Measurements from ENCODE around the gene PML.
"Not testable (repeated sequence)": the region's sequence is repeated elsewhere in the genome, so short reads cannot be mapped to it uniquely, and the experiment has no call there.

Gene PML

GRCh38 chr15:74062236-74062635 lies 67.7 kb downstream of the PML start:
- Histone ChIP-seq H3K4me3 (ENCODE audit: low read length) (no peak overlapping the region), H3K36me3 (ENCODE audit: control insufficient read depth, insufficient read depth, low read length) (no peaks in the 10 kb centered on the region), H3K27ac (ENCODE audit: low read length) (no peak overlapping the region), H3K9me3 (ENCODE audit: control insufficient read depth, insufficient read depth, low read length) (no peaks in the 10 kb centered on the region), H3K27me3 (ENCODE audit: control insufficient read depth, insufficient read depth, low read length) (no peaks in the 10 kb centered on the region), H3K4me1 (ENCODE audit: control insufficient read depth, insufficient read depth, low read length) (no peaks in the 10 kb centered on the region)
- WGBS (ENCODE audit: insufficient coverage, insufficient read length), result no CpG with 5 or more reads among the region's 6 CpGs
- DNase-seq (ENCODE audit: low read depth, low spot score), result no peak

- no peak overlapping the region for H3K4me3 ChIP-seq (ENCODE audit: low read length)
- WGBS (ENCODE audit: insufficient coverage, insufficient read length), result no CpG with 5 or more reads among the region's 7 CpGs
- H3K4me1 ChIP-seq (ENCODE audit: control insufficient read depth, insufficient read depth, low read length), result no peaks in the 10 kb centered on the region
- H3K9me3 ChIP-seq (ENCODE audit: control insufficient read depth, insufficient read depth, low read length), result no peaks in the 10 kb centered on the region
- no peaks in the 10 kb centered on the region for H3K27me3 ChIP-seq (ENCODE audit: control insufficient read depth, insufficient read depth, low read length)
- no peak overlapping the region for H3K27ac ChIP-seq (ENCODE audit: low read length)
- DNase-seq (ENCODE audit: low read depth, low spot score), result no peak
- no peaks in the 10 kb centered on the region for H3K36me3 ChIP-seq (ENCODE audit: control insufficient read depth, insufficient read depth, low read length)
Observed at GRCh38 chr15:74062671-74063070, 68.2 kb downstream of the PML start.

- not testable (repeated sequence) for H3K36me3 ChIP-seq (ENCODE audit: control insufficient read depth, insufficient read depth, low read length); H3K4me3 ChIP-seq (ENCODE audit: low read length); H3K27ac ChIP-seq (ENCODE audit: low read length); H3K9me3 ChIP-seq (ENCODE audit: control insufficient read depth, insufficient read depth, low read length); H3K4me1 ChIP-seq (ENCODE audit: control insufficient read depth, insufficient read depth, low read length); H3K27me3 ChIP-seq (ENCODE audit: control insufficient read depth, insufficient read depth, low read length); DNase-seq (ENCODE audit: low read depth, low spot score)
- no CpG with 5 or more reads among the region's 17 CpGs for WGBS (ENCODE audit: insufficient coverage, insufficient read length)
Observed at GRCh38 chr15:74063425-74064146, 69.1 kb downstream of the PML start.

GRCh38 chr15:74064183-74064582 lies 69.7 kb downstream of the PML start:
- WGBS (ENCODE audit: insufficient coverage, insufficient read length), result no CpG with 5 or more reads among the region's 3 CpGs
- not testable (repeated sequence) for H3K4me3 ChIP-seq (ENCODE audit: low read length)

GRCh38 chr15:74064822-74065221 lies 70.3 kb downstream of the PML start:
- H3K4me3 ChIP-seq (ENCODE audit: low read length); H3K27ac ChIP-seq (ENCODE audit: low read length); H3K4me1 ChIP-seq (ENCODE audit: control insufficient read depth, insufficient read depth, low read length); DNase-seq (ENCODE audit: low read depth, low spot score); H3K9me3 ChIP-seq (ENCODE audit: control insufficient read depth, insufficient read depth, low read length); H3K36me3 ChIP-seq (ENCODE audit: control insufficient read depth, insufficient read depth, low read length); H3K27me3 ChIP-seq (ENCODE audit: control insufficient read depth, insufficient read depth, low read length): not testable (repeated sequence)
- WGBS (ENCODE audit: insufficient coverage, insufficient read length), result no CpG with 5 or more reads among the region's 8 CpGs

More at GRCh38 chr15:74064183-74064582, 69.7 kb downstream of the PML start:
- H3K36me3 ChIP-seq (ENCODE audit: control insufficient read depth, insufficient read depth, low read length); DNase-seq (ENCODE audit: low read depth, low spot score); H3K9me3 ChIP-seq (ENCODE audit: control insufficient read depth, insufficient read depth, low read length); H3K27ac ChIP-seq (ENCODE audit: low read length); H3K27me3 ChIP-seq (ENCODE audit: control insufficient read depth, insufficient read depth, low read length); H3K4me1 ChIP-seq (ENCODE audit: control insufficient read depth, insufficient read depth, low read length): not testable (repeated sequence)

- H3K9me3 ChIP-seq (ENCODE audit: control insufficient read depth, insufficient read depth, low read length); H3K36me3 ChIP-seq (ENCODE audit: control insufficient read depth, insufficient read depth, low read length); H3K27me3 ChIP-seq (ENCODE audit: control insufficient read depth, insufficient read depth, low read length); DNase-seq (ENCODE audit: low read depth, low spot score); H3K4me1 ChIP-seq (ENCODE audit: control insufficient read depth, insufficient read depth, low read length); H3K4me3 ChIP-seq (ENCODE audit: low read length); H3K27ac ChIP-seq (ENCODE audit: low read length): not testable (repeated sequence)
- WGBS (ENCODE audit: insufficient coverage, insufficient read length), result no CpG with 5 or more reads among the region's 13 CpGs
Observed at GRCh38 chr15:74065684-74066411, 71.3 kb downstream of the PML start.

GRCh38 chr15:74071645-74072044 lies 77.1 kb downstream of the PML start:
- WGBS (ENCODE audit: insufficient coverage, insufficient read length), result no CpG with 5 or more reads among the region's 6 CpGs
- H3K27ac ChIP-seq (ENCODE audit: low read length); DNase-seq (ENCODE audit: low read depth, low spot score); H3K27me3 ChIP-seq (ENCODE audit: control insufficient read depth, insufficient read depth, low read length); H3K9me3 ChIP-seq (ENCODE audit: control insufficient read depth, insufficient read depth, low read length); H3K4me3 ChIP-seq (ENCODE audit: low read length); H3K36me3 ChIP-seq (ENCODE audit: control insufficient read depth, insufficient read depth, low read length); H3K4me1 ChIP-seq (ENCODE audit: control insufficient read depth, insufficient read depth, low read length): not testable (repeated sequence)

- not testable (repeated sequence) for H3K4me3 ChIP-seq (ENCODE audit: low read length); H3K27me3 ChIP-seq (ENCODE audit: control insufficient read depth, insufficient read depth, low read length); H3K9me3 ChIP-seq (ENCODE audit: control insufficient read depth, insufficient read depth, low read length); H3K4me1 ChIP-seq (ENCODE audit: control insufficient read depth, insufficient read depth, low read length); H3K27ac ChIP-seq (ENCODE audit: low read length); H3K36me3 ChIP-seq (ENCODE audit: control insufficient read depth, insufficient read depth, low read length); DNase-seq (ENCODE audit: low read depth, low spot score)
- no CpG with 5 or more reads among the region's 9 CpGs for WGBS (ENCODE audit: insufficient coverage, insufficient read length)
Observed at GRCh38 chr15:74072132-74072531, 77.6 kb downstream of the PML start.

- H3K27me3 ChIP-seq (ENCODE audit: control insufficient read depth, insufficient read depth, low read length); H3K4me1 ChIP-seq (ENCODE audit: control insufficient read depth, insufficient read depth, low read length); H3K9me3 ChIP-seq (ENCODE audit: control insufficient read depth, insufficient read depth, low read length); H3K36me3 ChIP-seq (ENCODE audit: control insufficient read depth, insufficient read depth, low read length); H3K4me3 ChIP-seq (ENCODE audit: low read length); H3K27ac ChIP-seq (ENCODE audit: low read length); DNase-seq (ENCODE audit: low read depth, low spot score): not testable (repeated sequence)
- WGBS (ENCODE audit: insufficient coverage, insufficient read length), result no CpG with 5 or more reads among the region's 16 CpGs
Observed at GRCh38 chr15:74072614-74073337, 78.3 kb downstream of the PML start.

GRCh38 chr15:74075781-74076180 lies 81.3 kb downstream of the PML start:
- H3K4me1 ChIP-seq (ENCODE audit: control insufficient read depth, insufficient read depth, low read length); H3K36me3 ChIP-seq (ENCODE audit: control insufficient read depth, insufficient read depth, low read length); H3K4me3 ChIP-seq (ENCODE audit: low read length); H3K27me3 ChIP-seq (ENCODE audit: control insufficient read depth, insufficient read depth, low read length); H3K9me3 ChIP-seq (ENCODE audit: control insufficient read depth, insufficient read depth, low read length); H3K27ac ChIP-seq (ENCODE audit: low read length); DNase-seq (ENCODE audit: low read depth, low spot score): not testable (repeated sequence)
- WGBS (ENCODE audit: insufficient coverage, insufficient read length), result no CpG with 5 or more reads among the region's 9 CpGs
